Stomach smooth muscle (tissue), 2 donors: Measurements from ENCODE around the gene IL2RG.

ENCODE experiments used
- H3K27ac ChIP-seq: one replicate; pipeline ENCODE4 v1.7.0; 2013; ENCODE audit warnings: mild to moderate bottlenecking, low read length, inconsistent platforms
- H3K27me3 ChIP-seq, 2 donors: one replicate each; pipeline ENCODE4 v1.7.0; 2013; ENCODE audit warnings: low read length in 2 of 2; ENCODE audit not compliant: insufficient read depth in 2 of 2, control insufficient read depth in 1 of 2
- H3K36me3 ChIP-seq, 2 donors: one replicate each; pipeline ENCODE4 v1.7.0; 2013; ENCODE audit warnings: low read length in 2 of 2; ENCODE audit not compliant: control insufficient read depth in 2 of 2, insufficient read depth in 2 of 2
- H3K4me1 ChIP-seq: one replicate; pipeline ENCODE4 v1.7.0; 2013; ENCODE audit warnings: low read length; ENCODE audit not compliant: control insufficient read depth, insufficient read depth
- H3K4me3 ChIP-seq, 2 donors: one replicate each; pipeline ENCODE4 v1.7.0; 2013; ENCODE audit warnings: low read length in 2 of 2
- H3K9ac ChIP-seq, 2 donors: one replicate each; pipeline ENCODE4 v1.7.0; 2013; ENCODE audit warnings: low read length in 2 of 2, mild to moderate bottlenecking in 1 of 2
- H3K9me3 ChIP-seq, 2 donors: one replicate each; pipeline ENCODE4 v1.7.0; 2013; ENCODE audit warnings: low read length in 2 of 2; ENCODE audit not compliant: control insufficient read depth in 2 of 2
- donor health status: healthy.
- donor health status: Pancreatic carcinoma.

IL2RG gene

GRCh38 chrX:71143508-71143907 lies 32.1 kb upstream of the IL2RG start:
- Histone ChIP-seq H3K9me3 (no peaks in the 10 kb centered on the region), H3K4me1 (peaks cover 19% of the 10 kb centered on the region), H3K9ac (peak overlapping the region in 1 of 2 donors; percentile 21), H3K27me3 (peaks cover 0 to 2% of the 10 kb centered on the region in 2 donors), H3K27ac (no peak overlapping the region), H3K4me3 (no peak overlapping the region), H3K36me3 (peaks cover 13 to 16% of the 10 kb centered on the region in 2 donors)

- no peak overlapping the region for H3K9ac ChIP-seq
- H3K9me3 ChIP-seq, result no peaks in the 10 kb centered on the region
- peaks cover 0 to 9% of the 10 kb centered on the region in 2 donors for H3K27me3 ChIP-seq
- no peak overlapping the region for H3K4me3 ChIP-seq
- H3K4me1 ChIP-seq, result peaks cover 14% of the 10 kb centered on the region
- no peak overlapping the region for H3K27ac ChIP-seq
- peaks cover 21 to 30% of the 10 kb centered on the region in 2 donors for H3K36me3 ChIP-seq
These were observed 29.1 kb upstream of the IL2RG start for GRCh38 chrX:71140440-71140839.

GRCh38 chrX:71131510-71131909 lies 20.1 kb upstream of the IL2RG start:
- Histone ChIP-seq H3K27me3 (peaks cover 0 to 10% of the 10 kb centered on the region in 2 donors), H3K27ac (no peak overlapping the region), H3K4me3 (no peak overlapping the region), H3K9ac (no peak overlapping the region), H3K9me3 (no peaks in the 10 kb centered on the region), H3K4me1 (peaks cover 4% of the 10 kb centered on the region), H3K36me3 (peaks cover 39 to 50% of the 10 kb centered on the region in 2 donors)

GRCh38 chrX:71128915-71129765 lies 17.8 kb upstream of the IL2RG start:
- H3K27ac ChIP-seq, result no peak overlapping the region
- no peak overlapping the region for H3K9ac ChIP-seq
- H3K36me3 ChIP-seq, result peaks cover 39 to 59% of the 10 kb centered on the region in 2 donors
- no peaks in the 10 kb centered on the region for H3K9me3 ChIP-seq
- H3K27me3 ChIP-seq, result peaks cover 0 to 12% of the 10 kb centered on the region in 2 donors
- peaks cover 4% of the 10 kb centered on the region for H3K4me1 ChIP-seq
- H3K4me3 ChIP-seq, result no peak overlapping the region

GRCh38 chrX:71128166-71128833 lies 16.9 kb upstream of the IL2RG start:
- no peaks in the 10 kb centered on the region for H3K9me3 ChIP-seq
- no peak overlapping the region for H3K27ac ChIP-seq
- H3K4me3 ChIP-seq, result no peak overlapping the region
- peaks cover 4% of the 10 kb centered on the region for H3K4me1 ChIP-seq
- peaks cover 0 to 14% of the 10 kb centered on the region in 2 donors for H3K27me3 ChIP-seq
- no peak overlapping the region for H3K9ac ChIP-seq
- H3K36me3 ChIP-seq, result peaks cover 47 to 66% of the 10 kb centered on the region in 2 donors

- peaks cover 0 to 5% of the 10 kb centered on the region in 2 donors for H3K27me3 ChIP-seq
- peak overlapping the region; percentile 49 for H3K27ac ChIP-seq
- H3K4me1 ChIP-seq, result peaks cover 6% of the 10 kb centered on the region
- peak overlapping the region; percentile 70 to 73 for H3K4me3 ChIP-seq
- peak overlapping the region; percentile 58 to 73 for H3K9ac ChIP-seq
- H3K36me3 ChIP-seq, result peaks cover 31 to 32% of the 10 kb centered on the region in 2 donors
- no peaks in the 10 kb centered on the region for H3K9me3 ChIP-seq
These were observed 7.7 kb upstream of the IL2RG start for GRCh38 chrX:71118985-71119535.

GRCh38 chrX:71118032-71118984 lies 6.9 kb upstream of the IL2RG start, which contains the start of gene MED12:
MED12 (plus strand) TSS chrX:71118596; CDS start chrX:71118755, 159 bp downstream.
- H3K9ac ChIP-seq, result peak within 1 kb of the TSS; percentile 72 to 73
- peaks cover 0 to 3% of the 10 kb centered on the region in 2 donors for H3K27me3 ChIP-seq
- H3K27ac ChIP-seq, result peak within 1 kb of the TSS; percentile 49
- peak within 1 kb of the TSS; percentile 70 to 73 for H3K4me3 ChIP-seq
- H3K4me1 ChIP-seq, result peaks cover 6% of the 10 kb centered on the region
- peaks cover 25% of the 10 kb centered on the region in 2 donors for H3K36me3 ChIP-seq
- H3K9me3 ChIP-seq, result no peaks in the 10 kb centered on the region

GRCh38 chrX:71117358-71117757 lies 6.0 kb upstream of the IL2RG start:
- H3K27ac ChIP-seq, result no peak overlapping the region

GRCh38 chrX:71111921-71112431 lies 599 bp upstream of the IL2RG start:
- H3K4me3 ChIP-seq, result no peak overlapping the region
- H3K9me3 ChIP-seq, result no peaks in the 10 kb centered on the region
- H3K27me3 ChIP-seq, result peaks cover 0 to 21% of the 10 kb centered on the region in 2 donors
- no peak overlapping the region for H3K27ac ChIP-seq
- peaks cover 2% of the 10 kb centered on the region for H3K4me1 ChIP-seq
- no peak overlapping the region for H3K9ac ChIP-seq
- no peaks in the 10 kb centered on the region for H3K36me3 ChIP-seq

More at GRCh38 chrX:71117358-71117757, 6.0 kb upstream of the IL2RG start:
- Histone ChIP-seq H3K4me3 (no peak overlapping the region), H3K9me3 (no peaks in the 10 kb centered on the region), H3K36me3 (peaks cover 15 to 16% of the 10 kb centered on the region in 2 donors), H3K9ac (no peak overlapping the region), H3K27me3 (peaks cover 0 to 3% of the 10 kb centered on the region in 2 donors), H3K4me1 (peaks cover 6% of the 10 kb centered on the region)
